SU-DHL-6 (cell line): Measurements from ENCODE around the gene GMDS.

Experiments used
- H2AFZ ChIP-seq: fragments of 200-600 bp; sonication (generic); 2 replicates; pipeline ENCODE4 v1.6.1; 2014; ENCODE audit warnings: low read depth, mild to moderate bottlenecking, moderate library complexity, mixed read lengths, antibody characterized with exemption, low read length; ENCODE audit not compliant: severe bottlenecking
- H3F3A ChIP-seq: fragments of 200-600 bp; shearing (Covaris generic); 2 replicates; pipeline ENCODE4 v1.6.0; 2016; ENCODE audit warnings: antibody characterized with exemption, mild to moderate bottlenecking; ENCODE audit not compliant: insufficient read depth
- H3K27ac ChIP-seq: fragments of 200-600 bp; sonication (generic); 2 replicates; pipeline ENCODE4 v1.5.1; 2016; ENCODE audit warnings: low read depth, mild to moderate bottlenecking, low read length, moderate library complexity, mixed read lengths
- H3K27me3 ChIP-seq: fragments of 200-600 bp; sonication (generic), shearing (Covaris generic); 2 replicates; pipeline ENCODE4 v1.6.0; 2014; ENCODE audit warnings: mild to moderate bottlenecking, low read length
- H3K36me3 ChIP-seq: fragments of 200-600 bp; sonication (generic); 2 replicates; pipeline ENCODE4 v1.6.1; 2014; ENCODE audit warnings: mild to moderate bottlenecking, low read length, mixed read lengths
- H3K4me2 ChIP-seq: fragments of 300-600, 200-600 bp; shearing (Covaris generic), sonication (generic); 2 replicates; pipeline ENCODE4 v1.6.0; 2014; ENCODE audit warnings: low read length, low read depth, mild to moderate bottlenecking; ENCODE audit not compliant: poor library complexity, severe bottlenecking
- H3K4me3 ChIP-seq: fragments of 200-600 bp; sonication (generic); 2 replicates; pipeline ENCODE4 v1.5.1; 2014; ENCODE audit warnings: antibody characterized with exemption, low read length, mild to moderate bottlenecking, mixed read lengths; ENCODE audit not compliant: insufficient read depth, poor library complexity, severe bottlenecking
- H3K79me2 ChIP-seq: fragments of 200-600 bp; sonication (generic); 2 replicates; pipeline ENCODE4 v1.6.1; 2014; ENCODE audit warnings: mild to moderate bottlenecking, low read length, moderate library complexity; ENCODE audit not compliant: insufficient read depth
- H3K9ac ChIP-seq: fragments of 200-600 bp; sonication (generic); 2 replicates; pipeline ENCODE4 v1.7.0; 2014; ENCODE audit warnings: mild to moderate bottlenecking, low read length
- H3K9me2 ChIP-seq: fragments of 200-600 bp; sonication (generic); replicated peaks from 2 replicates; pipeline ENCODE4 v1.6.1; 2014; ENCODE audit warnings: low read length; ENCODE audit not compliant: insufficient read depth
- H3K9me3 ChIP-seq: fragments of 200-600 bp; sonication (generic); 2 replicates; pipeline ENCODE4 v1.6.1; 2014; ENCODE audit warnings: low read length, mixed read lengths; ENCODE audit not compliant: insufficient read depth
- H4K20me1 ChIP-seq: fragments of 200-600 bp; sonication (generic); 2 replicates; pipeline ENCODE4 v1.6.1; 2014; ENCODE audit warnings: low read depth, mild to moderate bottlenecking, antibody characterized with exemption, low read length, moderate library complexity, mixed read lengths
- EZH2phosphoT487 ChIP-seq: fragments of 200-600 bp; sonication (generic), shearing (Covaris generic); conservative IDR thresholded peaks from 2 replicates; pipeline ENCODE4 v1.6.1; 2018; ENCODE audit warnings: mild to moderate bottlenecking, antibody characterized with exemption, low read length, moderate library complexity, mixed read lengths
- TF ChIP-seq, protein P1 (sequence below): fragments of 200-600 bp; sonication (generic); IDR thresholded peaks from one replicate; pipeline ENCODE4 v1.5.1; 2017; ENCODE audit warnings: antibody characterized with exemption, mild to moderate bottlenecking, low read length, moderate library complexity; ENCODE audit not compliant: insufficient read depth, poor library complexity, severe bottlenecking

The GMDS gene

GRCh38 chr6:1678201-1678600, 567.2 kb downstream of the GMDS start:
- no peaks in the 10 kb centered on the region for H3F3A ChIP-seq
- no peak overlapping the region for H2AFZ ChIP-seq
- H3K27me3 ChIP-seq = no peaks in the 10 kb centered on the region
- H3K79me2 ChIP-seq = no peaks in the 10 kb centered on the region
- H3K36me3 ChIP-seq = no peaks in the 10 kb centered on the region
- H3K27ac ChIP-seq = no peak overlapping the region
- TF ChIP-seq EZH2phosphoT487 = no peak
- TF ChIP-seq, protein P1, sequence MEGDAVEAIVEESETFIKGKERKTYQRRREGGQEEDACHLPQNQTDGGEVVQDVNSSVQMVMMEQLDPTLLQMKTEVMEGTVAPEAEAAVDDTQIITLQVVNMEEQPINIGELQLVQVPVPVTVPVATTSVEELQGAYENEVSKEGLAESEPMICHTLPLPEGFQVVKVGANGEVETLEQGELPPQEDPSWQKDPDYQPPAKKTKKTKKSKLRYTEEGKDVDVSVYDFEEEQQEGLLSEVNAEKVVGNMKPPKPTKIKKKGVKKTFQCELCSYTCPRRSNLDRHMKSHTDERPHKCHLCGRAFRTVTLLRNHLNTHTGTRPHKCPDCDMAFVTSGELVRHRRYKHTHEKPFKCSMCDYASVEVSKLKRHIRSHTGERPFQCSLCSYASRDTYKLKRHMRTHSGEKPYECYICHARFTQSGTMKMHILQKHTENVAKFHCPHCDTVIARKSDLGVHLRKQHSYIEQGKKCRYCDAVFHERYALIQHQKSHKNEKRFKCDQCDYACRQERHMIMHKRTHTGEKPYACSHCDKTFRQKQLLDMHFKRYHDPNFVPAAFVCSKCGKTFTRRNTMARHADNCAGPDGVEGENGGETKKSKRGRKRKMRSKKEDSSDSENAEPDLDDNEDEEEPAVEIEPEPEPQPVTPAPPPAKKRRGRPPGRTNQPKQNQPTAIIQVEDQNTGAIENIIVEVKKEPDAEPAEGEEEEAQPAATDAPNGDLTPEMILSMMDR = no peak
- no peaks in the 10 kb centered on the region for H4K20me1 ChIP-seq
- H3K4me3 ChIP-seq = no peak overlapping the region
- H3K9me3 ChIP-seq = no peaks in the 10 kb centered on the region
- H3K9me2 ChIP-seq = no peaks in the 10 kb centered on the region
- H3K9ac ChIP-seq = no peak overlapping the region
- H3K4me2 ChIP-seq = no peak overlapping the region

DNA sequence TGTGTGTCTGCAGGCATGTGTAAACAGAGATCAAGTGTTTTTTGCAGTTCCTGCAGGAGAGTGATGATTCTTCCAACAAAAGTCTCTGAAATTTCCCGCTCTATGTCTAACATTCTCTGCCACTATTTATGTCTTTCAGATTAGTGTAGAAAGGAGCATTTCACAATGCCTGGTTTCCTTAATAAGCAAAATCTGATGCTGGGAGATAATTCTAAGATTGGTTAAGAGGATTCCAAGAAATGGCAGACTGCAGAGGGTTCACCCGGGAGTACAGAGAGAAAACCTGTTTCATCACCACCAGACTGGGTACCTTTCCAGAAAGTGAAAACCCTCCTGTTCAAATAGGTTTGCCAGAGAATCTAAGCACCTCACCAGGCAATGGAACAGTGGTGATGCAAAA, 573.0 kb downstream of the GMDS start:
- TF ChIP-seq, protein P1 = no peak
- no peak for TF ChIP-seq EZH2phosphoT487

DNA sequence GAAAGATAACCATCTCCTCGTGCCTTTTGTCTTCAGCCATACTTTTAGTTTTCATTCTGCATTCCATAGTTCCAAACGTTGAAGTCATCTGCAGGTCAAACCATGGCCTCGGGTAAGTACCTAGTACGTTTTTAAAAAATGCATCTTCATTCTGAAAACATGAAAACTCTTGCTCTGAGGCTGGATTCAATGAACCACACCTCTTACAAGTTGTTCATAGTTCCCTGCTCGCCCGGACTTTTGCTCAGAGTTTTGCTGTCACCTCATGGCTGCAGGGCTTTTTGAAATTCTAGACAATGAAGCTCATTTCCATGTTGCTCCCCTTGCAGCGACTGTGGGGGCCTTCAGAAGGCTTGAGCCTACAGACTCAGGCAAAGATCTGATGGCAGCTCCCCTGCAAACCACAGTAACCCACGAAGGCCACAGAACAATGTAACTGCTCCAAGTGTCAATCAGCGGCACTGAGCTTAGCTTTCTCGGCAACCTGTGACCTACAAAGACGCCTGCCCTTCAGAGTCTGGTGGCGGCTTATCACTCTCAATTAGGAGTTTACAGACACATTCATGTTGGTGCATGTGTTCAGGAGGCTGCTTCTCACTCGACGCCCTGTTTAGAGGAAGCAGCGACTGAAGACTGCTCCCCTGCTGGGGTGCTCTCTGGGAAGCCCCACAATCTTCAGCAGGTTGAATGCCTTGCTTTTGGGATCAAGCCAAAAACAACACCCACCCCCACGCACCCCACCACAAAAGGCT, 574.5 kb downstream of the GMDS start:
- Histone ChIP-seq H2AFZ (no peak overlapping the region), H3K4me3 (no peak overlapping the region), H4K20me1 (no peaks in the 10 kb centered on the region), H3K9me3 (no peaks in the 10 kb centered on the region), H3K36me3 (no peaks in the 10 kb centered on the region), H3K9ac (no peak overlapping the region), H3K79me2 (no peaks in the 10 kb centered on the region), H3K4me2 (no peak overlapping the region), H3K27ac (no peak overlapping the region), H3F3A (no peaks in the 10 kb centered on the region), H3K9me2 (no peaks in the 10 kb centered on the region), H3K27me3 (no peaks in the 10 kb centered on the region)
- TF ChIP-seq EZH2phosphoT487 = no peak
- TF ChIP-seq, protein P1 = no peak

More for the DNA sequence above, 573.0 kb downstream of the GMDS start:
- Histone ChIP-seq H3F3A (no peaks in the 10 kb centered on the region), H3K27ac (no peak overlapping the region), H3K27me3 (no peaks in the 10 kb centered on the region), H3K9ac (no peak overlapping the region), H3K9me2 (no peaks in the 10 kb centered on the region), H3K79me2 (no peaks in the 10 kb centered on the region), H3K4me2 (no peak overlapping the region), H4K20me1 (no peaks in the 10 kb centered on the region), H3K9me3 (no peaks in the 10 kb centered on the region), H2AFZ (no peak overlapping the region), H3K36me3 (no peaks in the 10 kb centered on the region), H3K4me3 (no peak overlapping the region)
